Left ventricle myocardium superior (tissue), 1 donor: ENCODE results near the gene WWP2. TPM values are rescaled to one million over a fixed set of nuclear protein-coding genes. Genes with fewer than 3 reads are reported as not detected.
A peak's percentile ranks its signal among the peaks of the same experiment; 100 is the strongest.

Source experiments
- ATAC-seq: fragments of 200-7000 bp; cut with Tn5 transposase; one replicate; pipeline ENCODE4 v1.9.1; 2020; ENCODE audit warnings: mild to moderate bottlenecking, moderate library complexity
- DNase-seq: peaks from one replicate; pipeline ENCODE4 v3.0.0-alpha.2; 2020
- intact Hi-C: fragments of 100-400 bp; cut with micrococcal nuclease; formaldehyde crosslinking; loops from one replicate; pipeline ENCODE4 v1.11.0; 2022
- total RNA-seq: library from RNA; stranded (reverse); fragmentation: NEBNext Ultra II Directional; extraction: Animal tissue kit (Norgen Biotek cat#: 25700); gene quantifications from one replicate; pipeline ENCODE4 v1.2.1, GENCODE V29; 2021
- donor health status: DM: no; HTN: yes; CAD: no; lungs with severe emphysema.

The WWP2 gene
- total RNA-seq, 1 donor from 2014 or later = 17.2 TPM

DNA sequence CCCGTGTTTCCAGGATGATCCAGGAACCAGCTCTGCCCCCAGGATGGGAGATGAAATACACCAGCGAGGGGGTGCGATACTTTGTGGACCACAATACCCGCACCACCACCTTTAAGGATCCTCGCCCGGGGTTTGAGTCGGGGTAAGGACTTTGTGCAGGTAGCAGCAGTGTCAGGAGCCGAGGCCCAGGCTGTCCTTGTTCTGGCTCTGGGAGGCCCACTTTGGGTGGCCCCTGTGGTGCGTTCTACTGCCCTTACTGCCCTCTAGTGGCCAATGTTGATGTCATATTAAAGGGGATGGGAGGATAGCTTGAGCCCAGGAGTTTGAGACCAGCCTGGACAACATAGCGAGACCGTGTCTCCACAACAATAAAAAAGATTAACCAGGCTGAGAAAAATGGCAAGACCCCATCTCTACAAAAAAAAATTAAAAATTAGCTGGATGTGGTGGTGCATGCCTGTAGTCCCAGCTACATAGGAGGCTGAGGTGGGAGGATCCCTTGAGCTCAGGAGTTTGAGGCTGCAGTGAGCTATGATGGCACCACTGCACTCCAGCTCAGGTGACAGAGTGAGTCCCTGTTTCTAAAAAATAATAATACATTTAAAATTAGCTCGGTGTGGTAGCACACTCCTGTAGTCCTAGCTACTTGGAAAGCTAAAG, 168.1 kb downstream of the WWP2 start:
- ATAC-seq (peak; percentile 77), DNase-seq (peak; percentile 57)
- intact Hi-C loops = no loop called here

DNA sequence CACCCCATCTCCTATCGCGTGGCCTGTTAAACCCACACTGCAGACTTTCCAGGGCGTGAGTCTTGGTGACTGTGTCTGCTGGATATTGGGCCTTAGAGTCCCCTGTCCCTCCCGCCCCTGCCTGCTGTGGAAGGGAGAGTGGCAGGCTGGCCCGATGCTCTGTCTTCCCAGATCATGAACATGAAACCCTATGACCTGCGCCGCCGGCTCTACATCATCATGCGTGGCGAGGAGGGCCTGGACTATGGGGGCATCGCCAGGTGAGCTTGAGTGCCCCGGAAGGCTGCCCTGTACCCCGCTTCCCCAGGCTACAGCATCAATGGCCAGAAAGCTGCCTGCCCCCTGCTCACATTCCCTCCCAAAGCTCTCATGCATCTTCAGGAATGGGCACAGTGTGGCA, 169.5 kb downstream of the WWP2 start:
- intact Hi-C loops = no loop called here
- DNase-seq (no peak), ATAC-seq (no peak)

GRCh38 chr16:69932228-69932627, 170.1 kb downstream of the WWP2 start:
- intact Hi-C loops = no loop called here
- no peak for DNase-seq
- ATAC-seq = no peak

- DNase-seq (no peak), ATAC-seq (no peak)
- intact Hi-C loops = no loop called here
These were observed 170.7 kb downstream of the WWP2 start for GRCh38 chr16:69932691-69933392.

DNA sequence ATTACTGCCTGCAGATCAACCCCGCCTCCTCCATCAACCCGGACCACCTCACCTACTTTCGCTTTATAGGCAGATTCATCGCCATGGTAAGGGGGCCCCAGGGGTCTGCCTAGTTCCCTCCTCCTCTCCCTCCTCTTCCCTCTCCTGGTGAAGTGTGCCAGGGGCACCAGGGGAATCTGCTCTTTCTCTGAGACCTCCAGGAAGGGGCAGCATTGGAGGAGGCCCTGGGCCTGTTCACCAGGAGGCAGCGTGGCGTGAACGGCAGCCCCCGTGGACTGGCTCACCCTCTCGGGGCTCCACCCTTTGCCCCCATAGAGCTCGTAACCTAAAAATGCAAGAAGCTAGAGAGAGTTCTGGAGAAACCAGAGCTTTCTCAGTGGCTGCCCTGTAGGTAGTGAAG, 171.9 kb downstream of the WWP2 start:
- DNase-seq (no peak), ATAC-seq (no peak)
- intact Hi-C loops = no loop called here

- no peak for DNase-seq
- intact Hi-C loops = no loop called here
- ATAC-seq = no peak
These were observed 172.6 kb downstream of the WWP2 start for GRCh38 chr16:69934751-69935150.

DNA sequence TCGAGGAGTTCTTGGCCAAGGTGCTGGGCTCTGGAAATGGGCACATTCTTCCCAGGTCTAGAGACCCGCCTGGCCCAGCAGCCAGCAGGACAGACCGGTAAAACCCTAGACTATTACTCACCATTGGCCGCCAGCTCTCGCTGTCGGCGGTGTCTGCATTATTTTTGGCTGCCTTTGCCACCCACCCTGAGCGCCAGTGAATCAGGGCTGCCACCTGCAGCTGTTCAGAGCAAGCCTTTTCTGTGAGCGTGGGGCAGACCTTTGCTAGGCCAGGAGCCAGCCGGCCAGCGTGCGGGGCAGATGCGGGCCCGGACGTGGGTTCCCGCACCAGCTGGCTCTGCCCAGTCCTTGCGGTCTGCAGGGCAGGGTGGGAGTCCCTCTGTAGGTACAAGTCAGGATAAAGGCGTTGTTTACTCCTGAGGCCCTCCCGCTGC, 173.2 kb downstream of the WWP2 start:
- DNase-seq (no peak), ATAC-seq (no peak)
- intact Hi-C loops = no loop called here

GRCh38 chr16:69935740-69936139, 173.6 kb downstream of the WWP2 start:
- no peak for ATAC-seq
- intact Hi-C loops = no loop called here
- no peak for DNase-seq

GRCh38 chr16:69936252-69936651, 174.1 kb downstream of the WWP2 start:
- DNase-seq (no peak), ATAC-seq (no peak)
- intact Hi-C loops = no loop called here

GRCh38 chr16:69936751-69937211, 174.6 kb downstream of the WWP2 start:
- ATAC-seq (no peak), DNase-seq (no peak)
- intact Hi-C loops = no loop called here

DNA sequence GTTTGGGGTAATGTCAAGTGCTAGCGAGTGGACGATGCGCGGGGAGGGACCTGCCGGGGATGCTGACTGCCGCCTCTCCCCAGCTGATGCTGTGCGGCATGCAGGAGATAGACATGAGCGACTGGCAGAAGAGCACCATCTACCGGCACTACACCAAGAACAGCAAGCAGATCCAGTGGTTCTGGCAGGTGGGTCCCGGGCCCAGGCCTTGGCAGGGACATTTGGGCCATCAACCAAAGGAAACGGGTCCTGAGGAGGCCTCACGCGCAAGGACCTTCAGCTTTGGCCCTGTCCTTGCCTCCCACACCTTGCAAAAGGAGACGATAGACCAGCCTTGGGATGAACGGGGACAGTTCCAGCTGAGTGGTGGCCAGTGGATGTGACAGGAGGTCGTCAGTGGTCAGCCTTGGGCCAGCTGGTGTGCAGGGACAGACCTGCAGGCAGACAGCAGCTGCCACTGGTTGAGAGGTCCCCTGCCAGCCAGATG, 175.4 kb downstream of the WWP2 start:
- intact Hi-C loops = no loop called here
- ATAC-seq (no peak), DNase-seq (no peak)

- intact Hi-C loops = no loop called here
- ATAC-seq (no peak), DNase-seq (no peak)
These were observed 177.1 kb downstream of the WWP2 start for GRCh38 chr16:69938981-69939820.

- DNase-seq = peak; percentile 13
- ATAC-seq = no peak
- intact Hi-C loops = no loop called here
These were observed 177.9 kb downstream of the WWP2 start for GRCh38 chr16:69939821-69940585.

DNA sequence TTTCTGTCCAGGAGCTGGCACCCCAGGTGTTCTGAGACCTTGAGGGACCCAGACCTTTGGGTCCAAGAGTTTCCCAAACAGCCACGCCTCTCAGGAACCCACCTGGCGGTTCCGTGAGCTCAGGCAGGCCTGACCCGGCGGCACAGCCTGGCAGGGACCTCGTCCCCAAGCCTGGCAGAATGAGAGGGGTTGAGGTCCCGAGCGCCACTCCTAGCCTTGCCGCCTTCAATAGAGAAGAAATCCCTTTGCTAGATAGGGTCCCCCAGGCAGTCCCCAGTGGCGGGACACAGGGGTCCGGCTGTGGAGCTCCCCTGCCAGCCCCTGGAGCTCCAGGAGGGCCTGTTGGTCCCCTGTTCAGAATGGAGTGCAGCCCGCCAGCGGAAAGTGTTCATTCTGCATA, 178.5 kb downstream of the WWP2 start:
- peak; percentile 25 for DNase-seq
- intact Hi-C loops = no loop called here
- ATAC-seq = no peak

- DNase-seq (peak; percentile 22), ATAC-seq (no peak)
- intact Hi-C loops = no loop called here
These were observed 179.3 kb downstream of the WWP2 start for GRCh38 chr16:69941251-69942098.

DNA sequence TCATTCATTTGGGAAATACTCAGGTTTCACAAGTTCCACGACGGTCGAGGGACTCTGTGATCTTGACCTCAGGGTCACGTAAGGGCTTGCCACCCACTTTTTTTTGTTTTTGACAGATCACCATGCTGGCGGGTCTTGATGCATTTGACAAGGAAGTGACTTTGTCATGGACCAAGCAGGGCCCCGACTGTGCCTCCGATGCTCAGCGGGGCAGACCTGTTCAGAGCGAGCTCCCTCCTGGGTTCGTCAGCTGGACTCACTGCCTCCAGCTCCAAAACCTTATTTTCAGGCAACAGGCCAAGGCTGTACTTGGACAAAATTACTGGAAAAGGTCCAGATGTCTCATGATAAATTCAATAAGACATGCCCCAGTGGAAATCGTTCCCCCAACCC, 180.0 kb downstream of the WWP2 start:
- DNase-seq = no peak
- ATAC-seq = peak; percentile 27
- intact Hi-C loops = no loop called here

- intact Hi-C loops = no loop called here
- DNase-seq = no peak
- ATAC-seq = no peak
These were observed 180.6 kb downstream of the WWP2 start for GRCh38 chr16:69942627-69943170.
